ENCODE measurements around the gene MEGF11. TPM values are rescaled to one million over a fixed set of nuclear protein-coding genes. Genes with fewer than 3 reads are reported as not detected.

MEGF11 gene
- polyA plus RNA-seq, 3 donors, result not detected

DNA sequence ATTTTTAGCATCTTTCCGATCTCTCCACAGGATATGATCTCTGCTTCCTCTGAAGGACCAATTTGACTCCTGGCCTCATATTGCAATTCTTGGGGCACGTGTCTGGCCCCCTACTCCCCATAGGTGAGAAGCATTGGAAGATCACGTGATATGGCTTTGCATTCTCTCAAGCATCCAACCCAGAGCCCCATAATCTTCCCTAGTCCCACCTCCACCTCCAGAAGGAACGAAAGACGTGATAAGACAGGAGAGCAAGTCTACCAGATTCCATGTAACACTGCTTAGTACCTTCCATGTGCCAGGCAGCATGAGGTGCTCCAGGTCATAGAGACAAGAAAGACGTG lies 176.3 kb downstream of the MEGF11 start:
- H3K27ac Mint-ChIP-seq, result no peak overlapping the region
- no peaks in the 10 kb centered on the region for H3K9me3 ChIP-seq (replicated peaks in 1 of 2; ENCODE audit: control insufficient read depth in 1 of 2, insufficient read depth in 1 of 2, low read length in 2 of 2)
- no peak overlapping the region for H3K4me2 ChIP-seq (replicated peaks; ENCODE audit: extremely low read depth, low read length, poor library complexity, severe bottlenecking)
- no peaks in the 10 kb centered on the region for H3K36me3 Mint-ChIP-seq
- no peaks in the 10 kb centered on the region for H3K27me3 ChIP-seq (ENCODE audit: control insufficient read depth in 2 of 2, insufficient read depth in 2 of 2, low read length in 2 of 2)
- H3K4me3 Mint-ChIP-seq, result no peak overlapping the region
- H3K36me3 ChIP-seq (replicated peaks in 1 of 2; ENCODE audit: control insufficient read depth in 1 of 2, insufficient read depth in 2 of 2, low read length in 2 of 2), result no peaks in the 10 kb centered on the region
- intact Hi-C loops (cut with micrococcal nuclease), result no loop called here
- WGBS (ENCODE audit: insufficient coverage), result 93% methylated on average over 3 of the region's 6 CpGs
- DNase-seq, result no peak
- H3K4me3 ChIP-seq (replicated peaks in 1 of 3; ENCODE audit: low read depth in 2 of 3, low read length in 3 of 3), result no peak overlapping the region
- H3K4me1 Mint-ChIP-seq, result no peaks in the 10 kb centered on the region
- no peak overlapping the region for H3K27ac ChIP-seq (ENCODE audit: low read depth in 1 of 2, low read length in 2 of 2)
- peaks cover 9 to 15% (median 13%) of the 10 kb centered on the region in 3 donors for H3K27me3 Mint-ChIP-seq (ENCODE audit: low read depth in 3 of 3)
- TF ChIP-seq, protein P1, sequence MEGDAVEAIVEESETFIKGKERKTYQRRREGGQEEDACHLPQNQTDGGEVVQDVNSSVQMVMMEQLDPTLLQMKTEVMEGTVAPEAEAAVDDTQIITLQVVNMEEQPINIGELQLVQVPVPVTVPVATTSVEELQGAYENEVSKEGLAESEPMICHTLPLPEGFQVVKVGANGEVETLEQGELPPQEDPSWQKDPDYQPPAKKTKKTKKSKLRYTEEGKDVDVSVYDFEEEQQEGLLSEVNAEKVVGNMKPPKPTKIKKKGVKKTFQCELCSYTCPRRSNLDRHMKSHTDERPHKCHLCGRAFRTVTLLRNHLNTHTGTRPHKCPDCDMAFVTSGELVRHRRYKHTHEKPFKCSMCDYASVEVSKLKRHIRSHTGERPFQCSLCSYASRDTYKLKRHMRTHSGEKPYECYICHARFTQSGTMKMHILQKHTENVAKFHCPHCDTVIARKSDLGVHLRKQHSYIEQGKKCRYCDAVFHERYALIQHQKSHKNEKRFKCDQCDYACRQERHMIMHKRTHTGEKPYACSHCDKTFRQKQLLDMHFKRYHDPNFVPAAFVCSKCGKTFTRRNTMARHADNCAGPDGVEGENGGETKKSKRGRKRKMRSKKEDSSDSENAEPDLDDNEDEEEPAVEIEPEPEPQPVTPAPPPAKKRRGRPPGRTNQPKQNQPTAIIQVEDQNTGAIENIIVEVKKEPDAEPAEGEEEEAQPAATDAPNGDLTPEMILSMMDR (IDR thresholded peaks at IDR 0.05), result no peak
- H3K79me2 ChIP-seq (ENCODE audit: insufficient read depth, low read length), result no peaks in the 10 kb centered on the region
- no peaks in the 10 kb centered on the region for H3K4me1 ChIP-seq (ENCODE audit: control insufficient read depth in 1 of 2, insufficient read depth in 2 of 2, low read length in 2 of 2)
- H3K9me3 Mint-ChIP-seq, result peaks cover 0 to 2% (median 0%) of the 10 kb centered on the region in 7 donors
- no peak overlapping the region for H3K9ac ChIP-seq (ENCODE audit: insufficient read depth, low read length, poor library complexity, severe bottlenecking)
- H4K20me1 ChIP-seq (ENCODE audit: insufficient read depth, low read length), result no peaks in the 10 kb centered on the region
- no peak overlapping the region for H2AFZ ChIP-seq (ENCODE audit: insufficient read depth, low read depth, low read length, poor library complexity, severe bottlenecking)

DNA sequence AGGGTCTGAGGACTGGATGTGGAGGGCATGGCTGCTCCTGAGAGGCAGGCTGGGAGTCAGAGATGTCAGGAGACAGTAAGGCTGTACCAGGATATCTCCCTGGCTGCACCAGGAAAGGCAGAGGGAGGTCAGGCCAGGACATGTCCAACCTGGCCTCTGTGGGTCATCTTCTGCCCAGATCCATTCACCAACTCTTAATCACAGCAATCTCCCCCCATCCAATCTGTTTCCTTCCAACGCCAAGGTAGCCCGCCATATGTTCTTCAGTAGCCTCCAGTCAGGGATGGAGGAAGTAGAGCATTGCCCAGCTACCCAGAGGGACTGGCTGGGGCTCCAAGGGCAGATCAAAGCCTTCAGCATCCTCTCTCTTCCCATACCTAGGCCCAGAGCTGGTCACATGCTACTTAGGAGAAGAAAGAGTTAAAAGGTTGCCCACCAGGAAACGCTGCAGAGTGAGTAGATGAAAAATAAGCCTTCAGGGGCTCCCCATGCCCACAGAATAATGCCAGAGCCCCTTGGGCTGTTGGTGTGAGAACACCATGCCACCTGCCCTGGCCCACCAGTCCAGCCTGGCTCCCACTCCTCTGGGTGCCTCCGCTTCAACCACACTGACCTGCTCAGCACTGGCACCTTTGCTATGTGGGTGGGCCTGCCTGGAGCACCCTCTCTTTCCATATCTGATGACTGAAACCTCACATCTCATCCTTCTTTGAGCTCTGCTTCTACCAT lies 176.8 kb downstream of the MEGF11 start:
- WGBS (ENCODE audit: insufficient coverage), result 89% methylated on average over 3 of the region's 4 CpGs
- Histone ChIP-seq H3K27me3 (ENCODE audit: control insufficient read depth in 2 of 2, insufficient read depth in 2 of 2, low read length in 2 of 2) (no peaks in the 10 kb centered on the region), H3K79me2 (ENCODE audit: insufficient read depth, low read length) (no peaks in the 10 kb centered on the region), H2AFZ (ENCODE audit: insufficient read depth, low read depth, low read length, poor library complexity, severe bottlenecking) (no peak overlapping the region), H3K27ac (ENCODE audit: low read depth in 1 of 2, low read length in 2 of 2) (no peak overlapping the region), H3K36me3 (replicated peaks in 1 of 2; ENCODE audit: control insufficient read depth in 1 of 2, insufficient read depth in 2 of 2, low read length in 2 of 2) (no peaks in the 10 kb centered on the region), H4K20me1 (ENCODE audit: insufficient read depth, low read length) (no peaks in the 10 kb centered on the region), H3K9me3 (replicated peaks in 1 of 2; ENCODE audit: control insufficient read depth in 1 of 2, insufficient read depth in 1 of 2, low read length in 2 of 2) (no peaks in the 10 kb centered on the region), H3K4me2 (replicated peaks; ENCODE audit: extremely low read depth, low read length, poor library complexity, severe bottlenecking) (no peak overlapping the region), H3K9ac (ENCODE audit: insufficient read depth, low read length, poor library complexity, severe bottlenecking) (no peak overlapping the region), H3K4me1 (ENCODE audit: control insufficient read depth in 1 of 2, insufficient read depth in 2 of 2, low read length in 2 of 2) (no peaks in the 10 kb centered on the region), H3K4me3 (replicated peaks in 1 of 3; ENCODE audit: low read depth in 2 of 3, low read length in 3 of 3) (no peak overlapping the region)
- no peaks in the 10 kb centered on the region for H3K4me1 Mint-ChIP-seq
- H3K36me3 Mint-ChIP-seq, result no peaks in the 10 kb centered on the region
- TF ChIP-seq, protein P1 (IDR thresholded peaks at IDR 0.05), result no peak
- peaks cover 0 to 2% (median 0%) of the 10 kb centered on the region in 7 donors for H3K9me3 Mint-ChIP-seq
- intact Hi-C loops (cut with micrococcal nuclease), result no loop called here
- H3K27ac Mint-ChIP-seq, result no peak overlapping the region
- peaks cover 11 to 16% (median 13%) of the 10 kb centered on the region in 3 donors for H3K27me3 Mint-ChIP-seq (ENCODE audit: low read depth in 3 of 3)
- DNase-seq, result no peak
- H3K4me3 Mint-ChIP-seq, result no peak overlapping the region
